ENCODE results near the gene PAXIP1.

Gene PAXIP1

GRCh38 chr7:154898973-154899855 is 103.7 kb downstream of the PAXIP1 start:
- Histone ChIP-seq H3K4me3 (IDR thresholded peaks at IDR 0.05; ENCODE audit: insufficient read depth, low read depth, low read length) (no peak overlapping the region), H3K79me2 (ENCODE audit: insufficient read depth, low read depth) (no peaks in the 10 kb centered on the region), H3K9ac (no peak overlapping the region), H3K4me1 (ENCODE audit: low read depth, poor library complexity, severe bottlenecking) (no peaks in the 10 kb centered on the region), H2AFZ (ENCODE audit: low read depth) (no peak overlapping the region), H3K27me3 (ENCODE audit: insufficient read depth, low read depth) (no peaks in the 10 kb centered on the region), H3K4me2 (no peak overlapping the region), H3K36me3 (ENCODE audit: insufficient read depth) (no peaks in the 10 kb centered on the region), H4K20me1 (ENCODE audit: insufficient read depth) (no peaks in the 10 kb centered on the region), H3K27ac (no peak overlapping the region)
- TF ChIP-seq CTCF (conservative IDR thresholded peaks at IDR 0.05; ENCODE audit: low read depth, low read length), result no peak

- Histone ChIP-seq H4K20me1 (ENCODE audit: insufficient read depth) (no peaks in the 10 kb centered on the region), H3K4me1 (ENCODE audit: low read depth, poor library complexity, severe bottlenecking) (no peaks in the 10 kb centered on the region), H3K4me3 (IDR thresholded peaks at IDR 0.05; ENCODE audit: insufficient read depth, low read depth, low read length) (no peak overlapping the region), H3K79me2 (ENCODE audit: insufficient read depth, low read depth) (no peaks in the 10 kb centered on the region), H2AFZ (ENCODE audit: low read depth) (no peak overlapping the region), H3K27me3 (ENCODE audit: insufficient read depth, low read depth) (peaks cover 6% of the 10 kb centered on the region; the same call in 1 of the 2 replicates), H3K4me2 (no peak overlapping the region), H3K27ac (no peak overlapping the region), H3K9ac (no peak overlapping the region), H3K36me3 (ENCODE audit: insufficient read depth) (no peaks in the 10 kb centered on the region)
- no peak for TF ChIP-seq CTCF (conservative IDR thresholded peaks at IDR 0.05; ENCODE audit: low read depth, low read length)
Measured at GRCh38 chr7:154896076-154896475, 106.8 kb downstream of the PAXIP1 start.

Data from KMS-11 (cell line).